IMR-90 (cell line): ENCODE results near the gene KATNIP. TPM values are rescaled to one million over a fixed set of nuclear protein-coding genes. Genes with fewer than 3 reads are reported as not detected.

ENCODE experiments used
- ATAC-seq: fragments of 200-7000 bp; cut with Tn5 transposase; 2 replicates; pipeline ENCODE4 v1.9.1; 2020; ENCODE audit warnings: low read depth, mild to moderate bottlenecking, moderate library complexity
- BruUV-seq: library from RNA; stranded (reverse); fragments of 400-500 nt; replicated peaks from 2 replicates; lab custom pipeline; 2021; lab: Mats Ljungman, UMichigan
- CTCF ChIA-PET: fragments of 300-600 bp; formaldehyde crosslinking; extraction: SDS; loops from one replicate; lab custom pipeline; 2021; ENCODE audit warnings: antibody characterized with exemption; lab: Yijun Ruan, JAX
- POLR2A ChIA-PET: fragments of 300-600 bp; sonication (Branson Sonifier 250); formaldehyde crosslinking; loops from one replicate; lab custom pipeline; 2022; ENCODE audit warnings: antibody characterized with exemption; ENCODE audit not compliant: unreplicated experiment; lab: Charles Lee
- DNase-seq: peaks from one replicate; pipeline ENCODE4 v3.0.0; 2013
- H2AFZ ChIP-seq: replicated peaks from 2 replicates; pipeline ENCODE3; 2013; ENCODE audit warnings: low read length, mild to moderate bottlenecking; ENCODE audit not compliant: poor library complexity
- H2AK5ac ChIP-seq: 2 replicates; pipeline ENCODE4 v1.6.1; 2013; ENCODE audit warnings: low read depth, low read length, inconsistent platforms
- H2AK9ac ChIP-seq: replicated peaks from 2 replicates; pipeline ENCODE3; 2013; ENCODE audit warnings: mild to moderate bottlenecking, low read depth, low read length, moderate library complexity; ENCODE audit not compliant: poor library complexity
- H2BK120ac ChIP-seq: 2 replicates; pipeline ENCODE4 v1.6.1; 2013; ENCODE audit warnings: low read depth, low read length, inconsistent platforms
- H2BK15ac ChIP-seq: 3 replicates; pipeline ENCODE4 v1.6.1; 2013; ENCODE audit warnings: low read depth, low read length, inconsistent platforms
- H2BK20ac ChIP-seq: 2 replicates; pipeline ENCODE4 v1.6.1; 2013; ENCODE audit warnings: low read depth, mild to moderate bottlenecking, inconsistent platforms, low read length, moderate library complexity
- H2BK5ac ChIP-seq: 2 replicates; pipeline ENCODE4 v1.6.1; 2013; ENCODE audit warnings: mild to moderate bottlenecking, low read depth, low read length, inconsistent platforms; ENCODE audit not compliant: poor library complexity, severe bottlenecking
- H3K14ac ChIP-seq: replicated peaks from 2 replicates; pipeline ENCODE4 v1.6.1; 2013; ENCODE audit warnings: low read depth, low read length, inconsistent platforms
- H3K18ac ChIP-seq: 2 replicates; pipeline ENCODE4 v1.6.1; 2013; ENCODE audit warnings: low read depth, low read length, control low read depth
- H3K23ac ChIP-seq: 2 replicates; pipeline ENCODE4 v1.6.1; 2013; ENCODE audit warnings: low read depth, low read length, inconsistent platforms
- H3K27ac ChIP-seq: 2 replicates; pipeline ENCODE4 v1.5.1; 2013; ENCODE audit warnings: mild to moderate bottlenecking, control low read depth, low read length; ENCODE audit not compliant: insufficient read depth
- H3K27me3 ChIP-seq: 2 replicates; pipeline ENCODE4 v1.6.1; 2013; ENCODE audit warnings: low read length; ENCODE audit not compliant: control insufficient read depth, insufficient read depth
- H3K36me3 ChIP-seq: 2 replicates; pipeline ENCODE4 v1.6.1; 2013; ENCODE audit warnings: low read length, mixed read lengths; ENCODE audit not compliant: control insufficient read depth, insufficient read depth
- H3K4ac ChIP-seq: 2 replicates; pipeline ENCODE4 v1.6.1; 2013; ENCODE audit warnings: low read depth, low read length, inconsistent platforms
- H3K4me1 ChIP-seq: 2 replicates; pipeline ENCODE4 v1.6.1; 2013; ENCODE audit warnings: low read length, mixed read lengths; ENCODE audit not compliant: control insufficient read depth, insufficient read depth
- H3K4me2 ChIP-seq: 2 replicates; pipeline ENCODE4 v1.6.1; 2013; ENCODE audit warnings: low read depth, mild to moderate bottlenecking, control low read depth, low read length, moderate library complexity
- H3K4me3 ChIP-seq: 2 replicates; pipeline ENCODE4 v1.5.1; 2013; ENCODE audit warnings: low read depth, mild to moderate bottlenecking, control low read depth, low read length, moderate library complexity; ENCODE audit not compliant: insufficient read depth
- H3K56ac ChIP-seq: 2 replicates; pipeline ENCODE4 v1.6.1; 2013; ENCODE audit warnings: low read length, inconsistent platforms; ENCODE audit not compliant: insufficient read depth; ENCODE audit errors: extremely low read depth
- H3K79me1 ChIP-seq, 2 experiments: 2 replicates each; pipeline ENCODE4 v1.6.1; 2013; ENCODE audit warnings: low read length in 2 of 2, inconsistent platforms in 1 of 2, low read depth in 1 of 2
- H3K9ac ChIP-seq: 2 replicates; pipeline ENCODE4 v1.6.1; 2013; ENCODE audit warnings: low read depth, low read length, control low read depth
- H3K9me1 ChIP-seq: 2 replicates; pipeline ENCODE4 v1.6.1; 2013; ENCODE audit warnings: low read length, inconsistent platforms; ENCODE audit not compliant: insufficient read depth
- H3K9me3 ChIP-seq: 2 replicates; pipeline ENCODE4 v1.6.1; 2013; ENCODE audit warnings: low read length; ENCODE audit not compliant: control insufficient read depth, insufficient read depth
- H4K20me1 ChIP-seq: 2 replicates; pipeline ENCODE4 v1.6.1; 2013; ENCODE audit warnings: low read length, inconsistent platforms; ENCODE audit not compliant: insufficient read depth
- H4K5ac ChIP-seq: 2 replicates; pipeline ENCODE4 v1.6.1; 2013; ENCODE audit warnings: mild to moderate bottlenecking, low read depth, low read length, control low read depth
- H4K8ac ChIP-seq, 2 experiments: 2 replicates each; pipeline ENCODE4 v1.6.1; 2013; ENCODE audit warnings: low read depth in 2 of 2, low read length in 2 of 2, control low read depth in 1 of 2, inconsistent platforms in 1 of 2
- H4K91ac ChIP-seq: 2 replicates; pipeline ENCODE4 v1.6.1; 2013; ENCODE audit warnings: low read depth, low read length, inconsistent platforms; ENCODE audit not compliant: insufficient read depth
- BHLHE40 ChIP-seq: fragments of 150-350 bp; IDR thresholded peaks from 2 replicates; pipeline ENCODE4 v1.6.1; 2016; ENCODE audit warnings: mild to moderate bottlenecking, low read depth, low read length
- CEBPB ChIP-seq: IDR thresholded peaks from 2 replicates; pipeline ENCODE4 v1.6.1; 2012; ENCODE audit warnings: low read depth, low read length, improper control_type of control experiment
- CHD1 ChIP-seq: IDR thresholded peaks from 2 replicates; pipeline ENCODE4 v1.6.1; 2012; ENCODE audit warnings: low read depth, low read length, improper control_type of control experiment
- FOS ChIP-seq: fragments of 150-350 bp; IDR thresholded peaks from 2 replicates; pipeline ENCODE4 v1.6.1; 2016; ENCODE audit warnings: low read depth, low read length
- MAFK ChIP-seq: IDR thresholded peaks from 2 replicates; pipeline ENCODE4 v1.6.1; 2012; ENCODE audit warnings: low read depth, low read length, improper control_type of control experiment
- MAZ ChIP-seq: IDR thresholded peaks from 2 replicates; pipeline ENCODE4 v1.6.1; 2012; ENCODE audit warnings: low read depth, mild to moderate bottlenecking, low read length, improper control_type of control experiment, moderate library complexity, borderline replicate concordance
- MXI1 ChIP-seq: IDR thresholded peaks from 2 replicates; pipeline ENCODE4 v1.6.1; 2012; ENCODE audit warnings: low read depth, mild to moderate bottlenecking, low read length, moderate library complexity, borderline replicate concordance
- NFE2L2 ChIP-seq: fragments of 150-350 bp; IDR thresholded peaks from 2 replicates; pipeline ENCODE4 v1.6.1; 2016; ENCODE audit warnings: low read depth, mild to moderate bottlenecking, low read length
- POLR2A ChIP-seq: IDR thresholded peaks from 2 replicates; pipeline ENCODE4 v1.6.1; 2012; ENCODE audit warnings: mild to moderate bottlenecking, low read depth, low read length
- RAD21 ChIP-seq: IDR thresholded peaks from 2 replicates; pipeline ENCODE4 v1.6.1; 2012; ENCODE audit warnings: low read length, improper control_type of control experiment
- RCOR1 ChIP-seq: IDR thresholded peaks from 2 replicates; pipeline ENCODE4 v1.6.1; 2012; ENCODE audit warnings: mild to moderate bottlenecking, low read length, improper control_type of control experiment; ENCODE audit not compliant: insufficient replicate concordance
- RFX5 ChIP-seq: IDR thresholded peaks from 2 replicates; pipeline ENCODE4 v1.8.0; 2012; ENCODE audit warnings: low read depth, mild to moderate bottlenecking, low read length, moderate library complexity
- SMC3 ChIP-seq: fragments of 150-350 bp; IDR thresholded peaks from 2 replicates; pipeline ENCODE4 v1.6.1; 2016; ENCODE audit warnings: low read depth, mild to moderate bottlenecking, antibody characterized with exemption, low read length, moderate library complexity
- WGBS, 2 experiments: methylation state at CpG; one replicate each; pipeline versions ENCODE4 v1.1.5 to v1.1.7; 2013; ENCODE audit warnings: missing lambda C conversion rate in 2 of 2; ENCODE audit not compliant: insufficient read length in 1 of 2; ENCODE audit errors: extremely low coverage in 2 of 2; 5-methylcytosine and 5-hydroxymethylcytosine counted together
- dilution Hi-C: fragments of 300-500 bp; cut with HindIII; formaldehyde crosslinking; loops from one replicate; pipeline ENCODE4 v1.14.3; 2018; ENCODE audit warnings: low sequenced_read_pairs; ENCODE audit not compliant: unreplicated experiment
- in situ Hi-C: fragments of 300-500 bp; cut with MboI; formaldehyde crosslinking; loops from 3 replicates; pipeline ENCODE4 v1.14.3; 2019; ENCODE audit warnings: low sequenced_read_pairs, inconsistent platforms, mixed read lengths
- intact Hi-C: fragments of 100-400 bp; cut with micrococcal nuclease; formaldehyde crosslinking; loops from 2 replicates; pipeline ENCODE4 v1.10.0; 2022
- polyA plus RNA-seq, 3 experiments: library from polyadenylated mRNA; depleted of rRNA; stranded (reverse); fragments of >200 nt; gene quantifications; 2 replicates each; pipeline ENCODE4 v1.2.3, GENCODE V29; 2012; ENCODE audit warnings: low replicate concordance in 1 of 3
- total RNA-seq: library from RNA; depleted of rRNA; stranded (reverse); fragments of >200 nt; gene quantifications from 2 replicates; pipeline ENCODE4 v1.2.3, GENCODE V29; 2012
- TF ChIP-seq, protein P1 (sequence below): fragments of 150-350 bp; IDR thresholded peaks from 2 replicates; pipeline ENCODE4 v1.6.1; 2016; ENCODE audit warnings: low read depth, mild to moderate bottlenecking, low read length, moderate library complexity, borderline replicate concordance
- TF ChIP-seq, protein P2 (sequence below): conservative IDR thresholded peaks from 2 replicates; pipeline ENCODE4 v1.5.1; 2012; ENCODE audit warnings: mild to moderate bottlenecking, low read depth, low read length, improper control_type of control experiment
- TF ChIP-seq, protein P3 (sequence below): fragments of 150-350 bp; IDR thresholded peaks from 2 replicates; pipeline ENCODE4 v1.6.1; 2017; ENCODE audit warnings: mild to moderate bottlenecking, antibody characterized with exemption, low read length, low read depth

Gene KATNIP
- total and polyA plus RNA-seq, 2 of the 4 experiments (the other 2 are of a cell fraction): 16.7 to 18.6 TPM

DNA sequence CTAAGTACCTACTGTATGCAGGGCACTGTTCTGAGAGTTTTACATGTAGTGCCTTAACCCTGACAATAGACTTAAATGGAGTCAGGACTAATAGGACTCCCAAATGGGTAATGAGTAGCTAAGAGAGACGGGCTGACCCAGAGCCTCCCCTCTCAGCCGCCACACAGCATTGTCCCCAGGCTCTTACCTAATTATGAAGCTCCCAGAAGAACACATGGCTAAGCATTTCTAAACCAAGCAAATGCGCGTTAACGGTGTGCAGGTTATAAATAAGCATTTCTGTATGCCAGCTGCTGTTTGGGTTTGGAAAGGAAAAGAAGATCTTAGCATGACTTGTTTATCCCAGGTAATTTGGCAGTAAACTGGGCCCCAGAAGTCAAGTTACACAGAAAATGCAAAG lies 14.3 kb downstream of the KATNIP start:
- no peak overlapping the region for H3K27ac ChIP-seq
- DNase-seq: no peak
- no peaks in the 10 kb centered on the region for H3K4me1 ChIP-seq
- H3K4me3 ChIP-seq: no peak overlapping the region
- H3K27me3 ChIP-seq: no peaks in the 10 kb centered on the region
- peaks cover 4% of the 10 kb centered on the region; the same call in 1 of the 2 replicates for H4K20me1 ChIP-seq
- H2BK15ac ChIP-seq: no peak overlapping the region
- ChIA-PET POLR2A (interaction anchor here (0.5 kb wide), 1 partner anchor 15 kb away, joined by 3 read pairs; the partner anchor contains the start of genes GTF3C1 and KATNIP), CTCF (no interaction called here)
- no peak overlapping the region for H2BK20ac ChIP-seq
- no peak overlapping the region for H2AK5ac ChIP-seq
- peaks cover 21 to 32% of the 10 kb centered on the region in 2 experiments for H3K79me1 ChIP-seq
- H3K18ac ChIP-seq: no peak overlapping the region
- in situ Hi-C loops (no loop called here), dilution Hi-C loops (no loop called here), intact Hi-C loops (no loop called here)
- no peaks in the 10 kb centered on the region for H3K9me3 ChIP-seq
- 0 out of 2 replicates have a peak, but pooled peaks cover 3% of the 10 kb centered on the region for H3K9me1 ChIP-seq
- no peak for ATAC-seq
- TF ChIP-seq RFX5 (no peak), CEBPB (no peak), CHD1 (no peak), RCOR1 (no peak), NFE2L2 (no peak), SMC3 (no peak), RAD21 (no peak), FOS (no peak), BHLHE40 (no peak), MXI1 (no peak), MAFK (no peak), POLR2A (no peak), MAZ (no peak)
- TF ChIP-seq, protein P1, sequence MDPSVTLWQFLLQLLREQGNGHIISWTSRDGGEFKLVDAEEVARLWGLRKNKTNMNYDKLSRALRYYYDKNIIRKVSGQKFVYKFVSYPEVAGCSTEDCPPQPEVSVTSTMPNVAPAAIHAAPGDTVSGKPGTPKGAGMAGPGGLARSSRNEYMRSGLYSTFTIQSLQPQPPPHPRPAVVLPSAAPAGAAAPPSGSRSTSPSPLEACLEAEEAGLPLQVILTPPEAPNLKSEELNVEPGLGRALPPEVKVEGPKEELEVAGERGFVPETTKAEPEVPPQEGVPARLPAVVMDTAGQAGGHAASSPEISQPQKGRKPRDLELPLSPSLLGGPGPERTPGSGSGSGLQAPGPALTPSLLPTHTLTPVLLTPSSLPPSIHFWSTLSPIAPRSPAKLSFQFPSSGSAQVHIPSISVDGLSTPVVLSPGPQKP: no peak
- TF ChIP-seq, protein P2, sequence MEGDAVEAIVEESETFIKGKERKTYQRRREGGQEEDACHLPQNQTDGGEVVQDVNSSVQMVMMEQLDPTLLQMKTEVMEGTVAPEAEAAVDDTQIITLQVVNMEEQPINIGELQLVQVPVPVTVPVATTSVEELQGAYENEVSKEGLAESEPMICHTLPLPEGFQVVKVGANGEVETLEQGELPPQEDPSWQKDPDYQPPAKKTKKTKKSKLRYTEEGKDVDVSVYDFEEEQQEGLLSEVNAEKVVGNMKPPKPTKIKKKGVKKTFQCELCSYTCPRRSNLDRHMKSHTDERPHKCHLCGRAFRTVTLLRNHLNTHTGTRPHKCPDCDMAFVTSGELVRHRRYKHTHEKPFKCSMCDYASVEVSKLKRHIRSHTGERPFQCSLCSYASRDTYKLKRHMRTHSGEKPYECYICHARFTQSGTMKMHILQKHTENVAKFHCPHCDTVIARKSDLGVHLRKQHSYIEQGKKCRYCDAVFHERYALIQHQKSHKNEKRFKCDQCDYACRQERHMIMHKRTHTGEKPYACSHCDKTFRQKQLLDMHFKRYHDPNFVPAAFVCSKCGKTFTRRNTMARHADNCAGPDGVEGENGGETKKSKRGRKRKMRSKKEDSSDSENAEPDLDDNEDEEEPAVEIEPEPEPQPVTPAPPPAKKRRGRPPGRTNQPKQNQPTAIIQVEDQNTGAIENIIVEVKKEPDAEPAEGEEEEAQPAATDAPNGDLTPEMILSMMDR: no peak
- TF ChIP-seq, protein P3, sequence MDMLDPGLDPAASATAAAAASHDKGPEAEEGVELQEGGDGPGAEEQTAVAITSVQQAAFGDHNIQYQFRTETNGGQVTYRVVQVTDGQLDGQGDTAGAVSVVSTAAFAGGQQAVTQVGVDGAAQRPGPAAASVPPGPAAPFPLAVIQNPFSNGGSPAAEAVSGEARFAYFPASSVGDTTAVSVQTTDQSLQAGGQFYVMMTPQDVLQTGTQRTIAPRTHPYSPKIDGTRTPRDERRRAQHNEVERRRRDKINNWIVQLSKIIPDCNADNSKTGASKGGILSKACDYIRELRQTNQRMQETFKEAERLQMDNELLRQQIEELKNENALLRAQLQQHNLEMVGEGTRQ: no peak
- no peak overlapping the region for H4K8ac ChIP-seq
- no peak overlapping the region for H4K91ac ChIP-seq
- 80% methylated on average over 1 of the region's 5 CpGs; no CpG with 5 or more reads in 1 of the 2 experiments for WGBS, 2 experiments
- no peak overlapping the region for H3K14ac ChIP-seq
- H3K4ac ChIP-seq: no peak overlapping the region
- no TSS peak for BruUV-seq
- 0 out of 2 replicates have a peak, but pooled peaks cover 1% of the 10 kb centered on the region for H3K36me3 ChIP-seq
- no peak overlapping the region for H2BK120ac ChIP-seq
- H3K4me2 ChIP-seq: no peak overlapping the region
- H2AK9ac ChIP-seq: no peak overlapping the region
- no peak overlapping the region for H3K56ac ChIP-seq
- H2BK5ac ChIP-seq: no peak overlapping the region
- H2AFZ ChIP-seq: no peak overlapping the region
- no peak overlapping the region for H3K23ac ChIP-seq
- H3K9ac ChIP-seq: no peak overlapping the region
- no peak overlapping the region for H4K5ac ChIP-seq
